HepG2 (cell line): Measurements from ENCODE around the gene HOXC12. TPM values are rescaled to one million over a fixed set of nuclear protein-coding genes. Genes with fewer than 3 reads are reported as not detected.

Source experiments
- ATAC-seq: fragments of 200-7000 bp; cut with Tn5 transposase; 3 replicates; pipeline ENCODE4 v1.9.1; 2020; ENCODE audit warnings: mild to moderate bottlenecking, moderate library complexity
- BruUV-seq: library from RNA; stranded (reverse); fragments of 400-500 nt; replicated peaks from 2 replicates; lab custom pipeline; 2021; lab: Mats Ljungman, UMichigan
- CTCF ChIA-PET: fragments of 300-600 bp; formaldehyde crosslinking; extraction: SDS; loops from one replicate; lab custom pipeline; 2021; ENCODE audit warnings: low total read pairs, inconsistent platforms, low intra/inter-chr PET ratio; lab: Yijun Ruan, JAX
- POLR2A ChIA-PET: fragments of 350-600 bp; sonication (Branson Sonifier 250); formaldehyde crosslinking; loops from one replicate; lab custom pipeline; 2020; ENCODE audit warnings: antibody characterized with exemption, inconsistent platforms; lab: Yijun Ruan, JAX
- DNase-seq: peaks from one replicate; pipeline ENCODE4 v3.0.0-alpha.2; 2015; ENCODE audit warnings: low spot score
- FAIRE-seq: peaks from 3 replicates; lab custom pipeline; 2011; peaks lifted over from hg19 to GRCh38; lab: Jason Lieb, UNC
- H2AFZ ChIP-seq: one replicate; pipeline ENCODE4 v1.6.1; 2011; ENCODE audit warnings: low read length, inconsistent platforms
- H3K27ac ChIP-seq: fragments of 300-600 bp; 3 replicates; pipeline ENCODE4 v1.8.0; 2011; ENCODE audit warnings: mixed run types, mild to moderate bottlenecking, mixed read lengths, low read length, inconsistent platforms; ENCODE audit not compliant: insufficient read depth; ENCODE audit errors: extremely low read length
- H3K27me3 ChIP-seq, 2 experiments: fragments of 200-600 bp in 1 of 2; 2 replicates in 1 of 2; 3 replicates in 1 of 2; pipeline versions ENCODE4 v1.6.0 to v1.8.0; 2011; ENCODE audit warnings: low read length in 2 of 2, mild to moderate bottlenecking in 2 of 2, moderate library complexity in 2 of 2, inconsistent platforms in 1 of 2; ENCODE audit not compliant: insufficient read depth in 2 of 2, control insufficient read depth in 1 of 2
- H3K36me3 ChIP-seq, 2 experiments: fragments of 200-600 bp in 1 of 2; replicated peaks in 1 of 2; 2 replicates in 1 of 2; 3 replicates in 1 of 2; pipeline versions ENCODE4 v1.5.1 to v1.8.0; 2011; ENCODE audit warnings: low read length in 2 of 2, inconsistent platforms in 1 of 2; ENCODE audit not compliant: insufficient read depth in 2 of 2, control insufficient read depth in 1 of 2
- H3K4me1 ChIP-seq: 2 replicates; pipeline ENCODE4 v1.5.1; 2012; ENCODE audit warnings: low read length, inconsistent platforms; ENCODE audit not compliant: insufficient read depth
- H3K4me2 ChIP-seq: 2 replicates; pipeline ENCODE4 v1.6.0; 2011; ENCODE audit warnings: low read depth, low read length, inconsistent platforms
- H3K4me3 ChIP-seq, 3 experiments: fragments of 200-600 bp in 1 of 3; sonication (generic), shearing (Covaris generic) in 1 of 3; replicated peaks in 1 of 3; 2 replicates each; pipeline ENCODE4 v1.5.1; 2011 to 2016; ENCODE audit warnings: low read length in 3 of 3, inconsistent platforms in 2 of 3, low read depth in 2 of 3, mild to moderate bottlenecking in 2 of 3, control low read depth in 1 of 3, mixed read lengths in 1 of 3; ENCODE audit not compliant: insufficient read depth in 1 of 3
- H3K79me2 ChIP-seq: one replicate; pipeline ENCODE4 v1.6.1; 2011; ENCODE audit warnings: low read length, inconsistent platforms; ENCODE audit not compliant: insufficient read depth
- H3K9ac ChIP-seq: 2 replicates; pipeline ENCODE4 v1.6.0; 2011; ENCODE audit warnings: mild to moderate bottlenecking, low read depth, low read length, inconsistent platforms; ENCODE audit not compliant: insufficient read depth
- H3K9me3 ChIP-seq: 2 replicates; pipeline ENCODE4 v1.5.1; 2012; ENCODE audit warnings: mild to moderate bottlenecking, low read length
- H4K20me1 ChIP-seq: 2 replicates; pipeline ENCODE4 v1.6.0; 2011; ENCODE audit warnings: inconsistent platforms, mild to moderate bottlenecking, low read length, moderate library complexity; ENCODE audit not compliant: insufficient read depth
- ELF4 ChIP-seq: sonication (generic); formaldehyde crosslinking; IDR thresholded peaks from 2 replicates; pipeline ENCODE4 v1.5.0; 2020; ENCODE audit warnings: missing genetic modification reagents, mild to moderate bottlenecking, moderate library complexity, borderline replicate concordance
- ETV5 ChIP-seq: IDR thresholded peaks from 2 replicates; pipeline ENCODE4 v1.6.1; 2018; ENCODE audit warnings: missing biosample characterization, missing genetic modification reagents, inconsistent platforms, borderline replicate concordance
- MAZ ChIP-seq, 2 experiments: sonication (generic) in 1 of 2; formaldehyde crosslinking in 1 of 2; IDR thresholded peaks; 2 replicates each; pipeline versions ENCODE4 v1.5.0 to v1.6.1; 2012 to 2020; ENCODE audit warnings: low read depth in 2 of 2, mild to moderate bottlenecking in 2 of 2, borderline replicate concordance in 1 of 2, improper control_type of control experiment in 1 of 2, low read length in 1 of 2, missing genetic modification reagents in 1 of 2, moderate library complexity in 1 of 2
- NFATC3 ChIP-seq: sonication (generic); formaldehyde crosslinking; IDR thresholded peaks from 2 replicates; pipeline ENCODE4 v1.5.1; 2020; ENCODE audit warnings: mild to moderate bottlenecking, missing genetic modification reagents
- NFE2 ChIP-seq: sonication (generic); formaldehyde crosslinking; IDR thresholded peaks from 2 replicates; pipeline ENCODE4 v1.4.0; 2020; ENCODE audit warnings: missing genetic modification reagents
- ZNF20 ChIP-seq: sonication (generic); formaldehyde crosslinking; IDR thresholded peaks from 2 replicates; pipeline ENCODE4 v1.4.0; 2020; ENCODE audit warnings: mild to moderate bottlenecking, moderate library complexity, missing genetic modification reagents
- ZNF333 ChIP-seq: sonication (generic); formaldehyde crosslinking; IDR thresholded peaks from 2 replicates; pipeline ENCODE4 v1.4.0; 2020; ENCODE audit warnings: mild to moderate bottlenecking, missing genetic modification reagents, borderline replicate concordance
- ZNF441 ChIP-seq: sonication (generic); formaldehyde crosslinking; IDR thresholded peaks from 2 replicates; pipeline ENCODE4 v1.7.0; 2021; ENCODE audit warnings: missing genetic modification reagents, borderline replicate concordance
- ZNF776 ChIP-seq: sonication (generic); formaldehyde crosslinking; IDR thresholded peaks from 2 replicates; pipeline ENCODE4 v1.4.0; 2020; ENCODE audit warnings: mild to moderate bottlenecking, missing genetic modification reagents
- ZSCAN22 ChIP-seq: sonication (generic); formaldehyde crosslinking; IDR thresholded peaks from 2 replicates; pipeline ENCODE4 v1.4.0; 2020; ENCODE audit warnings: mild to moderate bottlenecking, missing genetic modification reagents
- ZSCAN31 ChIP-seq: sonication (generic); formaldehyde crosslinking; IDR thresholded peaks from 2 replicates; pipeline ENCODE4 v1.5.0; 2020; ENCODE audit warnings: low read depth, mild to moderate bottlenecking, missing genetic modification reagents
- WGBS: methylation state at CpG from one replicate; pipeline ENCODE4 v1.1.6; 2017; ENCODE audit warnings: low lambda C conversion rate; 5-methylcytosine and 5-hydroxymethylcytosine counted together
- in situ Hi-C: cut with HindIII; loops from 2 replicates; pipeline ENCODE4 v1.10.0; 2017; ENCODE audit warnings: low pct_unique_long_range_greater_than_20kb; ENCODE audit not compliant: extremely low pct_ligation_motif_present
- intact Hi-C: fragments of 100-400 bp; cut with micrococcal nuclease; formaldehyde crosslinking; loops from one replicate; pipeline ENCODE4 v1.10.0; 2022; ENCODE audit not compliant: unreplicated experiment
- polyA plus RNA-seq, 8 experiments: library from polyadenylated mRNA; depleted of rRNA in 3 of 8; stranded (reverse) in 7 of 8; unstranded in 1 of 8; fragments of >200 nt; fragmentation: Illumina TruSeq in 4 of 8; extraction: Trizol in 4 of 8; gene quantifications; 2 replicates each; pipeline versions ENCODE4 v1.2.1 to v1.2.3, GENCODE V29; 2011 to 2016; ENCODE audit warnings: low read depth in 4 of 8, missing spikeins in 1 of 8, mixed read lengths in 1 of 8; ENCODE audit not compliant: insufficient read depth in 1 of 8
- total RNA-seq, 5 experiments: library from RNA; depleted of rRNA; stranded (reverse); fragments of >200 nt; fragmentation: Illumina TruSeq; extraction: Trizol; gene quantifications; 2 replicates each; pipeline ENCODE4 v1.2.3, GENCODE V29; 2016; ENCODE audit warnings: low read depth in 1 of 5
- TF ChIP-seq, protein P1 (sequence below): sonication (generic); formaldehyde crosslinking; IDR thresholded peaks from 2 replicates; pipeline ENCODE4 v1.4.0; 2020; ENCODE audit warnings: missing genetic modification reagents, mild to moderate bottlenecking, borderline replicate concordance
- TF ChIP-seq, protein P2 (sequence below): sonication (generic); formaldehyde crosslinking; IDR thresholded peaks from 2 replicates; pipeline ENCODE4 v1.5.0; 2020; ENCODE audit warnings: missing genetic modification reagents, mild to moderate bottlenecking, borderline replicate concordance
- TF ChIP-seq, protein P3 (sequence below): IDR thresholded peaks from 2 replicates; pipeline ENCODE4 v1.4.0; 2020; ENCODE audit warnings: mild to moderate bottlenecking, missing genetic modification reagents

HOXC12 gene
- total and polyA plus RNA-seq, 2 of the 13 experiments (the other 11 are each of a cell fraction or from before 2014, with no cell fraction given), result not detected

DNA sequence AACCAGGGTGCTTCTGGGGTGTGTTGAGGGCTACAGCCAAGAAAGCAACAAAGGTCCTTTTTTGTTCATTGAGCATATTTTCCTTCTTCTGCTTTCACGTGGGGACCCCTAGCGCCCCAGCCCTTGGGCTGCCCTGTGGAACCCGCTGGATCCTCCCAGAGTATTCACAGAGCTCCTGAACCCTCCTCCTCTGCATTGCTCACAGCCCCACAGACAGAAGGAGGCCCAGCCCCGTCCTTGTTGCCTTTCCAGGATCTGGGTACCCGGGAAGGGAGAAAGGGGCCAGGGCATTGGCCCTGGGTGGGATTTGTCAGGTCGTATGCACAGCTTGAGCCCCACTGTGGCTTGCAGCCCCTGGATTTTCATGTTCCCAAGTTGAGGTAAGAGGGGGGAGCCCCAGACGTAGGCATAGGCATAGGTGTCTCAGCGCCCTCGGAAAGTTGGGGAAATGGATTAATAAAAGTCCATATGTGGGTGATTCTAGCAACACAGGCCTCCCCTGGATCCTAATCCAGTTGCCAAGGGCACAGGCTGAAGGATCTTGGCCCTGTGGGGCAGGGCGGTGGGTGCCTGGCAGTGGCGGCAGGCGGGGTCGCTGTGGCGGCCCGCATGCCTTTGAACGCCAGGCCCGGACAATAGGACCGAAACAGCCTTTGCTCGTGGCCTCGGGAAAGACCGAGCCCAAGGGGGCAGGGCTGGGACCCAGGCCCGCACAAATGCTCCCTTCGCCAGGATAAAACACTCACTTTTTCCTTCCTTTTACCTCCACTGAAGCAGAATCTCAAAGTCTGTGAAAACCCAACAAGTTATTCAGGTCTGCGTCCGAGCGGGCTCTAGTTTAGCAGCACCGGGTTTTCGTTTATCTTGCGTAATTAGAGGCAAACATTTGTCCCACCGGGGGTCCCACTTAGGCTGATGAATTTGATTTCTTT is 27.2 kb downstream of the HOXC12 start:
- Histone ChIP-seq H3K79me2 (no peaks in the 10 kb centered on the region), H3K27ac (no peak overlapping the region), H3K27me3 (peaks cover 5 to 63% of the 10 kb centered on the region in 2 experiments), H3K9ac (no peak overlapping the region), H3K36me3 (no peaks in the 10 kb centered on the region), H3K4me1 (peaks cover 35% of the 10 kb centered on the region), H4K20me1 (no peaks in the 10 kb centered on the region), H3K4me2 (no peak overlapping the region), H3K4me3 (no peak overlapping the region), H2AFZ (no peak overlapping the region), H3K9me3 (no peaks in the 10 kb centered on the region)
- DNase-seq (no peak), FAIRE-seq (no peak), ATAC-seq (no peak)
- ChIA-PET CTCF (no interaction called here), POLR2A (no interaction called here)
- BruUV-seq, result no TSS peak
- in situ Hi-C loops (no loop called here), intact Hi-C loops (no loop called here)
- 62% methylated on average over 26 of the region's 30 CpGs for WGBS
- no peak for TF ChIP-seq MAZ (IDR thresholded peaks at IDR 0.05; ENCODE audit: borderline replicate concordance, low read depth, low read length)
- TF ChIP-seq MAZ (CRISPR knock-in tag; IDR thresholded peaks at IDR 0.05; ENCODE audit: low read depth), result no peak
- TF ChIP-seq, protein P1, sequence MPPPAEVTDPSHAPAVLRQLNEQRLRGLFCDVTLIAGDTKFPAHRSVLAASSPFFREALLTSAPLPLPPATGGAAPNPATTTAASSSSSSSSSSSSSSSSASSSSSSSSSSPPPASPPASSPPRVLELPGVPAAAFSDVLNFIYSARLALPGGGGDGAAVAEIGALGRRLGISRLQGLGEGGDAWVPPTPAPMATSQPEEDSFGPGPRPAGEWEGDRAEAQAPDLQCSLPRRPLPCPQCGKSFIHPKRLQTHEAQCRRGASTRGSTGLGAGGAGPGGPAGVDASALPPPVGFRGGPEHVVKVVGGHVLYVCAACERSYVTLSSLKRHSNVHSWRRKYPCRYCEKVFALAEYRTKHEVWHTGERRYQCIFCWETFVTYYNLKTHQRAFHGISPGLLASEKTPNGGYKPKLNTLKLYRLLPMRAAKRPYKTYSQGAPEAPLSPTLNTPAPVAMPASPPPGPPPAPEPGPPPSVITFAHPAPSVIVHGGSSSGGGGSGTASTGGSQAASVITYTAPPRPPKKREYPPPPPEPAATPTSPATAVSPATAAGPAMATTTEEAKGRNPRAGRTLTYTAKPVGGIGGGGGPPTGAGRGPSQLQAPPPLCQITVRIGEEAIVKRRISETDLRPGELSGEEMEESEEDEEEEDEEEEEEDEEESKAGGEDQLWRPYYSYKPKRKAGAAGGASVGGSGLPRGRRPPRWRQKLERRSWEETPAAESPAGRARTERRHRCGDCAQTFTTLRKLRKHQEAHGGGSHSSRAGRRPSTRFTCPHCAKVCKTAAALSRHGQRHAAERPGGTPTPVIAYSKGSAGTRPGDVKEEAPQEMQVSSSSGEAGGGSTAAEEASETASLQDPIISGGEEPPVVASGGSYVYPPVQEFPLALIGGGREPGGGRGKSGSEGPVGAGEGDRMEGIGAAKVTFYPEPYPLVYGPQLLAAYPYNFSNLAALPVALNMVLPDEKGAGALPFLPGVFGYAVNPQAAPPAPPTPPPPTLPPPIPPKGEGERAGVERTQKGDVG (CRISPR knock-in tag), result no peak
- no peak for TF ChIP-seq ZSCAN31 (CRISPR knock-in tag)
- TF ChIP-seq, protein P2, sequence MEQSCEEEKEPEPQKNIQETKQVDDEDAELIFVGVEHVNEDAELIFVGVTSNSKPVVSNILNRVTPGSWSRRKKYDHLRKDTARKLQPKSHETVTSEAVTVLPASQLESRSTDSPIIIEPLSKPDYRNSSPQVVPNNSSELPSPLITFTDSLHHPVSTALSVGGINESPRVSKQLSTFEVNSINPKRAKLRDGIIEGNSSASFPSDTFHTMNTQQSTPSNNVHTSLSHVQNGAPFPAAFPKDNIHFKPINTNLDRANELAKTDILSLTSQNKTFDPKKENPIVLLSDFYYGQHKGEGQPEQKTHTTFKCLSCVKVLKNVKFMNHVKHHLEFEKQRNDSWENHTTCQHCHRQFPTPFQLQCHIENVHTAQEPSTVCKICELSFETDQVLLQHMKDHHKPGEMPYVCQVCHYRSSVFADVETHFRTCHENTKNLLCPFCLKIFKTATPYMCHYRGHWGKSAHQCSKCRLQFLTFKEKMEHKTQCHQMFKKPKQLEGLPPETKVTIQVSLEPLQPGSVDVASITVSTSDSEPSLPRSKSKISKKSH (CRISPR knock-in tag), result no peak
- TF ChIP-seq ELF4 (CRISPR knock-in tag), result no peak
- no peak for TF ChIP-seq ZNF20 (CRISPR knock-in tag)
- TF ChIP-seq NFATC3 (CRISPR knock-in tag), result no peak
- TF ChIP-seq, protein P3, sequence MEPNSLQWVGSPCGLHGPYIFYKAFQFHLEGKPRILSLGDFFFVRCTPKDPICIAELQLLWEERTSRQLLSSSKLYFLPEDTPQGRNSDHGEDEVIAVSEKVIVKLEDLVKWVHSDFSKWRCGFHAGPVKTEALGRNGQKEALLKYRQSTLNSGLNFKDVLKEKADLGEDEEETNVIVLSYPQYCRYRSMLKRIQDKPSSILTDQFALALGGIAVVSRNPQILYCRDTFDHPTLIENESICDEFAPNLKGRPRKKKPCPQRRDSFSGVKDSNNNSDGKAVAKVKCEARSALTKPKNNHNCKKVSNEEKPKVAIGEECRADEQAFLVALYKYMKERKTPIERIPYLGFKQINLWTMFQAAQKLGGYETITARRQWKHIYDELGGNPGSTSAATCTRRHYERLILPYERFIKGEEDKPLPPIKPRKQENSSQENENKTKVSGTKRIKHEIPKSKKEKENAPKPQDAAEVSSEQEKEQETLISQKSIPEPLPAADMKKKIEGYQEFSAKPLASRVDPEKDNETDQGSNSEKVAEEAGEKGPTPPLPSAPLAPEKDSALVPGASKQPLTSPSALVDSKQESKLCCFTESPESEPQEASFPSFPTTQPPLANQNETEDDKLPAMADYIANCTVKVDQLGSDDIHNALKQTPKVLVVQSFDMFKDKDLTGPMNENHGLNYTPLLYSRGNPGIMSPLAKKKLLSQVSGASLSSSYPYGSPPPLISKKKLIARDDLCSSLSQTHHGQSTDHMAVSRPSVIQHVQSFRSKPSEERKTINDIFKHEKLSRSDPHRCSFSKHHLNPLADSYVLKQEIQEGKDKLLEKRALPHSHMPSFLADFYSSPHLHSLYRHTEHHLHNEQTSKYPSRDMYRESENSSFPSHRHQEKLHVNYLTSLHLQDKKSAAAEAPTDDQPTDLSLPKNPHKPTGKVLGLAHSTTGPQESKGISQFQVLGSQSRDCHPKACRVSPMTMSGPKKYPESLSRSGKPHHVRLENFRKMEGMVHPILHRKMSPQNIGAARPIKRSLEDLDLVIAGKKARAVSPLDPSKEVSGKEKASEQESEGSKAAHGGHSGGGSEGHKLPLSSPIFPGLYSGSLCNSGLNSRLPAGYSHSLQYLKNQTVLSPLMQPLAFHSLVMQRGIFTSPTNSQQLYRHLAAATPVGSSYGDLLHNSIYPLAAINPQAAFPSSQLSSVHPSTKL (CRISPR knock-in tag), result no peak
- TF ChIP-seq ZNF333 (CRISPR knock-in tag), result no peak
- no peak for TF ChIP-seq ZNF776
- TF ChIP-seq ZNF441 (CRISPR knock-in tag), result no peak
- no peak for TF ChIP-seq ZSCAN22
- no peak for TF ChIP-seq ETV5 (CRISPR knock-in tag)
- TF ChIP-seq NFE2, result no peak
